Endothelial cell (in vitro differentiated cells): Measurements from ENCODE around the gene TFR2. TPM values are rescaled to one million over a fixed set of nuclear protein-coding genes. Genes with fewer than 3 reads are reported as not detected.

Source experiments
- DNase-seq: peaks from one replicate; pipeline ENCODE4 v3.0.0; 2021; ENCODE audit warnings: low spot score
- H3K27ac Mint-ChIP-seq: one replicate; pipeline ENCODE4 v1.8.0; 2021; ENCODE audit warnings: mixed read lengths, inconsistent platforms; ENCODE audit not compliant: unreplicated experiment
- H3K27me3 Mint-ChIP-seq: one replicate; pipeline ENCODE4 v1.8.0; 2021; ENCODE audit warnings: mild to moderate bottlenecking, moderate library complexity, mixed read lengths, inconsistent platforms; ENCODE audit not compliant: unreplicated experiment
- H3K36me3 Mint-ChIP-seq: one replicate; pipeline ENCODE4 v1.8.0; 2021; ENCODE audit warnings: mild to moderate bottlenecking, low read depth, mixed read lengths, inconsistent platforms; ENCODE audit not compliant: unreplicated experiment
- H3K4me1 Mint-ChIP-seq: one replicate; pipeline ENCODE4 v1.8.0; 2021; ENCODE audit warnings: mild to moderate bottlenecking, mixed read lengths, inconsistent platforms; ENCODE audit not compliant: unreplicated experiment
- H3K4me3 Mint-ChIP-seq: one replicate; pipeline ENCODE4 v1.8.0; 2021; ENCODE audit warnings: mild to moderate bottlenecking, mixed read lengths, inconsistent platforms; ENCODE audit not compliant: unreplicated experiment
- H3K9me3 Mint-ChIP-seq: one replicate; pipeline ENCODE4 v1.8.0; 2021; ENCODE audit warnings: mixed read lengths, inconsistent platforms; ENCODE audit not compliant: unreplicated experiment
- total RNA-seq: library from RNA; stranded (reverse); fragmentation: NEBNext Ultra II Directional; extraction: Animal tissue kit (Norgen Biotek cat#: 25700); gene quantifications from one replicate; pipeline ENCODE4 v1.2.1, GENCODE V29; 2021; ENCODE audit not compliant: unreplicated experiment
- TF ChIP-seq, protein P1 (sequence below): fragments of 200-600 bp; sonication (generic); IDR thresholded peaks from one replicate; pipeline ENCODE4 v1.5.0; 2021; ENCODE audit warnings: antibody characterized with exemption; ENCODE audit not compliant: unreplicated experiment

Gene TFR2
- total RNA-seq, 1 donor from 2014 or later, result 1.0 TPM

DNA sequence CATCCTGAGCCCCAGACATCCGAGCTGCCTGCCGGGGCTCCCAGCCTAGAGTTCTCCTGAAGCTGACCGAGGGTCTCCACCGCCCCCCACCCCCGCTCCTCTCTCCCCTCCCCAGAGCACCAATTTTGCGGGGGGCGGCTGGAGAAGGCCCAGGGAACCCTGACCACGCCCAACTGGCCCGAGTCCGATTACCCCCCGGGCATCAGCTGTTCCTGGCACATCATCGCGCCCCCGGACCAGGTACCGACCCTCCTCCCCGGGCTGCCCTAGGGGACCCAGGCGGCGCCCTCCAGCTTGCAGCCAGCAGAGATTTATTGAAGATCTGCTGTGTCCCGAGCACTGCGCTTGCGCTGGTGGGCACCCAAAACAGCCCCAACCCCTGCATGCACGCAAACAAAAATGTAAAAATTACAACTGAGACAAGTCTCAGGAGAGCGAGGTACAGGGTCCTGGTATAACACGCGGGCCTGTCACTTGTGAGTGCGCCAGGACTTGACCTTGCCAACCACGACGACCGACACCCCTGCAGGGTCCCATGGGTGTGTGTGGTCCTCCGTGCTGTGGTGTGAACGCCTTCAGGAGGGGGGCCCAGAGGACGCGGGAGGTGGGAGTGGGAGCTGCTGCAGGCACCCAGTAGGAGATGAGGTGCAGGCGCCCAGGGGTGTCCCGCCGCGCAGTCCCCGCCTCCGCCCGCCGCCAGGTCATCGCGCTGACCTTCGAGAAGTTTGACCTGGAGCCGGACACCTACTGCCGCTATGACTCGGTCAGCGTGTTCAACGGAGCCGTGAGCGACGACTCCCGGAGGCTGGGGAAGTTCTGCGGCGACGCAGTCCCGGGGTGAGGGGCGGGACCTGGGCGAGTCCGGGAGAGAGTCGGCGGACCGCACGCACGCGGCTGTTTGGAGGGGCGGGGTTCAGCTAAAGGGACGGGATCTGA, 36.1 kb downstream of the TFR2 start:
- no peak overlapping the region for H3K27ac Mint-ChIP-seq
- H3K4me3 Mint-ChIP-seq, result no peak overlapping the region
- H3K9me3 Mint-ChIP-seq, result no peaks in the 10 kb centered on the region
- TF ChIP-seq, protein P1, sequence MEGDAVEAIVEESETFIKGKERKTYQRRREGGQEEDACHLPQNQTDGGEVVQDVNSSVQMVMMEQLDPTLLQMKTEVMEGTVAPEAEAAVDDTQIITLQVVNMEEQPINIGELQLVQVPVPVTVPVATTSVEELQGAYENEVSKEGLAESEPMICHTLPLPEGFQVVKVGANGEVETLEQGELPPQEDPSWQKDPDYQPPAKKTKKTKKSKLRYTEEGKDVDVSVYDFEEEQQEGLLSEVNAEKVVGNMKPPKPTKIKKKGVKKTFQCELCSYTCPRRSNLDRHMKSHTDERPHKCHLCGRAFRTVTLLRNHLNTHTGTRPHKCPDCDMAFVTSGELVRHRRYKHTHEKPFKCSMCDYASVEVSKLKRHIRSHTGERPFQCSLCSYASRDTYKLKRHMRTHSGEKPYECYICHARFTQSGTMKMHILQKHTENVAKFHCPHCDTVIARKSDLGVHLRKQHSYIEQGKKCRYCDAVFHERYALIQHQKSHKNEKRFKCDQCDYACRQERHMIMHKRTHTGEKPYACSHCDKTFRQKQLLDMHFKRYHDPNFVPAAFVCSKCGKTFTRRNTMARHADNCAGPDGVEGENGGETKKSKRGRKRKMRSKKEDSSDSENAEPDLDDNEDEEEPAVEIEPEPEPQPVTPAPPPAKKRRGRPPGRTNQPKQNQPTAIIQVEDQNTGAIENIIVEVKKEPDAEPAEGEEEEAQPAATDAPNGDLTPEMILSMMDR, result no peak
- H3K27me3 Mint-ChIP-seq, result peaks cover 5% of the 10 kb centered on the region
- peaks cover 2% of the 10 kb centered on the region for H3K4me1 Mint-ChIP-seq
- DNase-seq, result peak; percentile 45
- peaks cover 3% of the 10 kb centered on the region for H3K36me3 Mint-ChIP-seq

DNA sequence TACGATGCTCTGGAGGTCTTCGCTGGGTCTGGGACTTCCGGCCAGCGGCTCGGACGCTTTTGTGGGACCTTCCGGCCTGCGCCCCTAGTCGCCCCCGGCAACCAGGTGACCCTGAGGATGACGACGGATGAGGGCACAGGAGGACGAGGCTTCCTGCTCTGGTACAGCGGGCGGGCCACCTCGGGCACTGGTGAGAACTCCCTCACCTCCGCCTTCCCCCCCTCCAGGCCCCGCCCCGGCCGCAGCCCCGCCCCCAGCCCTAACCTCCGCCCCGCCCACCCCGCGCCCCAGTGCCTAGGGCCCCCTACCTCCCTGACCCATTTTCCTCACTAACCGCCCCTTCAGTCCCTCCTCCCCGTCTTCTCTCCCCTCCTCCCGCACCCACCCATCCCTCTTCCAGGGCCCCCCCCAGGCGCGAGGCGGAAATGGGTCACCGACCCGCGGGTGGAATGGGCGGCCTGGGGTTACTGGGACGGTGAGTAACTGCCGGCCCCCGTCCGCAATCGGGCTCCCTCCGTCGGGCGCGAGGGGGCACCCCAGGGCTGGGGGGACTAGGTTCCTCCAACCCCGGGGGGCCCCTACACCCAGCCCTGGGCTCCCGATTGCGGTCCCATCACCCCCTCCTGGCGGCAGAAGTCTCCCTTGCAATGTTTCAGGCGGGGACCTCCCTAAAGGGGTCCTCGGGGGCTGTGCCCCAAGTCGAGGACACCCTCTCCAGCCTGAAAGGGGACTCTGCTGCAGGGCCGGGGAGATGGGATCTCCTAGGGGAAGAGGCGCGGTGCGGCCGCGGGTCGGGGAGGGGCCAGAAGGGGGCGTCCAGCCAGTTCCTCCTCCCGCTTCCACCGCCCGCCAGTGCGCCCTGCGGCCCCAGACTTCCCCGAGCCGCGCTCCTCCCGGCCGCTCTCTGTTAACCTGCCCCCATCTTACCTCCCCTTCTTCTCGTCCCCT, 37.0 kb downstream of the TFR2 start:
- peaks cover 2% of the 10 kb centered on the region for H3K4me1 Mint-ChIP-seq
- no peak overlapping the region for H3K4me3 Mint-ChIP-seq
- H3K27ac Mint-ChIP-seq, result no peak overlapping the region
- TF ChIP-seq, protein P1, result no peak
- no peaks in the 10 kb centered on the region for H3K36me3 Mint-ChIP-seq
- no peaks in the 10 kb centered on the region for H3K9me3 Mint-ChIP-seq
- peak; percentile 70 for DNase-seq
- peaks cover 5% of the 10 kb centered on the region for H3K27me3 Mint-ChIP-seq

DNA sequence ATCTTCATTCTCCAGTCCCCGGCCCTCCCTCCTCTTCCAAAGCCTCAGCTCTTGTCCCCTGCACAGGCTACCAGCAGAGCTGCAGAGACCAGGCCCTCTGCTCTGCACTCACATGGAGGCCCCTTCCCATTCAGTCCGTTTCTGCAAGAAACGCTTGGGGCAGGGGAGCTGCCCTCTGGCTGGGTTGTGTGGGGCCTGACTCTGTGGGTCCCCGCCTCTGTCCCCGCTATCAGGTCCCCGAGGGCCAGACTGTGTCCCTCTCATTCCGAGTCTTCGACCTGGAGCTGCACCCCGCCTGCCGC, 37.7 kb downstream of the TFR2 start:
- no peak for DNase-seq
- no peak overlapping the region for H3K4me3 Mint-ChIP-seq
- no peaks in the 10 kb centered on the region for H3K36me3 Mint-ChIP-seq
- no peak overlapping the region for H3K27ac Mint-ChIP-seq
- TF ChIP-seq, protein P1, result no peak
- H3K9me3 Mint-ChIP-seq, result no peaks in the 10 kb centered on the region
- peaks cover 5% of the 10 kb centered on the region for H3K27me3 Mint-ChIP-seq
- peaks cover 2% of the 10 kb centered on the region for H3K4me1 Mint-ChIP-seq

DNA sequence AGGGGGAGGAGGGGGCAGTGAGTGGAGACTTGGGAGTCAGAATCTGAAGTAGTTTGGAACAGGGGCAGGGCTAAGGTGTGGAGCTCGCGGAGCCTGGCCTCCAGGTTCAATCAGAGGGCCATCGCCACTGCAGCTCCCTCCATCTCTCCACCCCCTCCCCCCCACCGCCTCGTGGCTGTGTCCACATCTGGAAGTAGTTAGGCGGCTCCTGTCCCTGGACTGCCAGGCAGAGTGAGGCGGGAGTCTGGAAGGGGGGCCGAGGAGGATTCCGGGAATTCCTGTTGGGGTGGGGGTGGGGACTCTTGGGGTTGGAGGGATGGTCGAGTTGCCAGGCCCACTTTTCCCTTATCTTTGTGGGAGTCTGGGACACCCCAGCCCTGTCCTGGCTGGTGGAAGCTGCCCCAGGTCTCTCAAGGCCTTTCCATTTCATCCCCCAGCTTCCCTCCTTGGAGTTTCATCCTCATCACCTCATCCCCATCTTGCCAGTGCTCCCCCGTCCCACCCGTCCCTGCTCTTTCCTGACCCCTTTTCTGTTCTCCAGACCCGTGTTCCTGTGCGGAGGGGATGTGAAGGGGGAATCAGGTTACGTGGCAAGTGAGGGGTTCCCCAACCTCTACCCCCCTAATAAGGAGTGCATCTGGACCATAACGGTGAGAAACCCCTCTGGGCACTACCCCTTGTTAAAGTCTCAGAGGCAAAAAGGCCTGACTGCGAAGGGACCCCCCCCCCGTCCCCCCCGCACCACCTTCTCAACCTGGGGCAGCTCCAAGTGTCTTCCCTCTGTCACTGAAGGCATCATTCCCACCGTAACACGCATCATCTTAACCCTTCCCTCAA, 38.2 kb downstream of the TFR2 start:
- Mint-ChIP-seq H3K27me3 (peaks cover 5% of the 10 kb centered on the region), H3K4me3 (no peak overlapping the region), H3K4me1 (peaks cover 2% of the 10 kb centered on the region), H3K27ac (no peak overlapping the region), H3K9me3 (no peaks in the 10 kb centered on the region), H3K36me3 (no peaks in the 10 kb centered on the region)
- TF ChIP-seq, protein P1, result no peak
- no peak for DNase-seq
